Endometrial microvascular endothelial cells (primary cell): ENCODE measurements around the gene LAMC2. TPM values are rescaled to one million over a fixed set of nuclear protein-coding genes. Genes with fewer than 3 reads are reported as not detected.

Experiments
- in situ Hi-C: cut with HindIII; loops from 2 replicates; pipeline ENCODE4 v1.10.0; 2017; ENCODE audit warnings: low sequenced_read_pairs, low pct_unique_long_range_greater_than_20kb; ENCODE audit errors: inconsistent ontology term
- total RNA-seq: library from RNA; depleted of rRNA; stranded (reverse); fragments of >200 nt; gene quantifications from one replicate; pipeline ENCODE4 v1.2.3, GENCODE V29; 2015; ENCODE audit errors: inconsistent ontology term

LAMC2 gene
- total RNA-seq, 1 donor from 2014 or later: 2.4 TPM

- in situ Hi-C loops: no loop called here
Measured at GRCh38 chr1:183291802-183292514, 105.9 kb downstream of the LAMC2 start.

GRCh38 chr1:183293241-183293640 is 107.2 kb downstream of the LAMC2 start:
- in situ Hi-C loops: no loop called here

- in situ Hi-C loops: no loop called here
Measured at GRCh38 chr1:183293876-183294275, 107.8 kb downstream of the LAMC2 start.

Other genes starting within 250 kb of the LAMC2 start
- gene SHCBP1L, start 233.1 kb upstream of the LAMC2 start, total RNA-seq: not detected
- 269 TPM for gene LAMC1, start 162.8 kb upstream of the LAMC2 start, total RNA-seq
- 0.19 TPM for gene NMNAT2, start 232.1 kb downstream of the LAMC2 start, total RNA-seq